LNCaP clone FGC (cell line): ENCODE data around the gene ZDHHC16.

Source experiments
- DNase-seq: peaks from one replicate; pipeline ENCODE4 v3.0.0-alpha.2; 2011; ENCODE audit warnings: low read depth
- H3K4me3 ChIP-seq: 2 replicates; pipeline ENCODE4 v1.5.1; 2011; ENCODE audit warnings: mild to moderate bottlenecking, low read depth, low read length, control low read depth
- CTCF ChIP-seq: IDR thresholded peaks from 2 replicates; pipeline ENCODE4 v1.5.1; 2012; ENCODE audit warnings: mild to moderate bottlenecking; ENCODE audit not compliant: control insufficient read depth, insufficient read depth; ENCODE audit errors: extremely low read depth

The ZDHHC16 gene

GRCh38 chr10:97435211-97435610 is 10.8 kb upstream of the ZDHHC16 start:
- TF ChIP-seq CTCF, result no peak
- no peak overlapping the region for H3K4me3 ChIP-seq
- no peak for DNase-seq

GRCh38 chr10:97442277-97442676 is 3.7 kb upstream of the ZDHHC16 start:
- no peak overlapping the region for H3K4me3 ChIP-seq
- DNase-seq, result no peak
- no peak for TF ChIP-seq CTCF

GRCh38 chr10:97444212-97444611 is 1.8 kb upstream of the ZDHHC16 start:
- H3K4me3 ChIP-seq, result no peak overlapping the region

GRCh38 chr10:97445357-97445721 is 636 bp upstream of the ZDHHC16 start:
- DNase-seq, result no peak
- peak overlapping the region; percentile 99 for H3K4me3 ChIP-seq
- no peak for TF ChIP-seq CTCF

More at GRCh38 chr10:97444212-97444611, 1.8 kb upstream of the ZDHHC16 start:
- TF ChIP-seq CTCF, result no peak
- DNase-seq, result no peak

GRCh38 chr10:97450828-97451227 is 4.9 kb downstream of the ZDHHC16 start:
- DNase-seq, result no peak
- no peak overlapping the region for H3K4me3 ChIP-seq
- no peak for TF ChIP-seq CTCF

- no peak overlapping the region for H3K4me3 ChIP-seq
- TF ChIP-seq CTCF, result no peak
- no peak for DNase-seq
Measured at GRCh38 chr10:97451605-97452004, 5.6 kb downstream of the ZDHHC16 start.

GRCh38 chr10:97452352-97452751 is 6.4 kb downstream of the ZDHHC16 start:
- DNase-seq, result no peak
- TF ChIP-seq CTCF, result no peak
- H3K4me3 ChIP-seq, result no peak overlapping the region
